Kasumi-1 (cell line): ENCODE measurements around the gene MARCKSL1.
"Not testable (repeated sequence)": the region's sequence is repeated elsewhere in the genome, so short reads cannot be mapped to it uniquely, and the experiment has no call there.

Experiments used
- DNase-seq, 2 experiments: peaks; one replicate each; lab custom pipeline; 2025; lab: John Stamatoyannopoulos, UW

Gene MARCKSL1

DNA sequence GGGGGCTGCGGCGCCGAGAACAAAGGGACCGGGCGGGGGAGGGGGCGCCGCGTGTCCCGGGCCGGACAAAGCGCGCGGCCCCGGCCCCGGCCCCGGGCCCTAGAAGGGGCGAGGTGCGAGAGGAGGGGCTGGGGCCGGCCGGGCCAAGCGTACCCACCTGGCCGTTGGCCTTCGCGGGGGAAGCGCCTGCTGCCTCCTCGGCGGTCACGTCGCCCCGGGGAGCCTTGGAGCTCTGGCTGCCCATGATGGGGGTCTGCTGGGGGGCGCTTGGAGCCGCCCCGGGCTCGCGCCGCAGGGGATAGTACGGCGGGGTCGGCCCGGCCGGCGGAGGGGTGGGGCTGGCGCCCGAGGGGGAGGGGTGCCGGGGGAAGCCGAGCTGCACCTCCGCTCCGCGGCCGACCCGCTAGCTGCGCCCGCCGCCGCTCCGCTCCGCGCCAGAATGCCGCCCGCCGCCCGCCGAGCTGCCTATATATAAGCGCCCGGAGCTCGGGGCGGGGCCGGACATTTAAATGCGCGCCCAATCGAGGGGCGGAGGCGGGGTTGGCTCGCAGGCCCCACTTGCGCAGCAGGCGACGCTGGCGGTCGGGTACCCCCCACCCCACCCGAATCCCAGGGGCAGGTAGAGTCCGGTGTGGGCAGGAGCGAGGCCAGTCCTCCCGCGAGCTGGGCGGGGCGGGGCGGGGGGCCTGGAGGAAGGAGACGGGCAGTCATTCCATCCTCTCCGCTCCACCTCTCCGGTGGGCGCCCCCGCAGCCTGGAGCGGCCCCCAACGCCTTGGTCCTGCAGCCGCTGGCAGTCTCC lies at the start of gene MARCKSL1:
MARCKSL1 (minus strand) TSS at position 444 of the 801 bp plus-strand sequence; CDS start at position 244, 200 bp downstream.
- peak; percentile 40 to 50 for DNase-seq

- no peak for DNase-seq
Measured at GRCh38 chr1:32380057-32380456, 44.0 kb upstream of the MARCKSL1 start.

- no peak for DNase-seq
Measured at GRCh38 chr1:32377541-32378220, 41.6 kb upstream of the MARCKSL1 start.

DNA sequence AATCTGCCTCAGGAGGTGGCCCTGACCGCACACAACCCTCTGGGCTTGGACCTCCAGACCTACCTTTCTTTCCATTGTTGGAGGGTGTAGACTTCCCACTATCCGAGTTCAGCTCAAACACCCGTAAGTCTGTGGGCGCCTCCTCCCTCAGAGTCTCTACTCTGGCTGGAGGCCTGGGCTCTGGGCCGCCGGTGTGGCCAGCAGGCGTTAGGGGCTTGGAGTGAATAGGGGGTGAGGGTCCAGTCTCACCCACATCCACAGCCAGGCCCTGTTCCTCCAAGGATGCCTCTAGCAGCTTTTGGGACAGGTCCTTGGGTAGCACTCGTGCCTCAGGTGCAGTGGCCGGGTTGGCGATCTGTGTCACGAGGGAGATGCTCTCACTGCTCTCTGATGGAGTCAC lies 40.2 kb upstream of the MARCKSL1 start:
- no peak for DNase-seq

DNA sequence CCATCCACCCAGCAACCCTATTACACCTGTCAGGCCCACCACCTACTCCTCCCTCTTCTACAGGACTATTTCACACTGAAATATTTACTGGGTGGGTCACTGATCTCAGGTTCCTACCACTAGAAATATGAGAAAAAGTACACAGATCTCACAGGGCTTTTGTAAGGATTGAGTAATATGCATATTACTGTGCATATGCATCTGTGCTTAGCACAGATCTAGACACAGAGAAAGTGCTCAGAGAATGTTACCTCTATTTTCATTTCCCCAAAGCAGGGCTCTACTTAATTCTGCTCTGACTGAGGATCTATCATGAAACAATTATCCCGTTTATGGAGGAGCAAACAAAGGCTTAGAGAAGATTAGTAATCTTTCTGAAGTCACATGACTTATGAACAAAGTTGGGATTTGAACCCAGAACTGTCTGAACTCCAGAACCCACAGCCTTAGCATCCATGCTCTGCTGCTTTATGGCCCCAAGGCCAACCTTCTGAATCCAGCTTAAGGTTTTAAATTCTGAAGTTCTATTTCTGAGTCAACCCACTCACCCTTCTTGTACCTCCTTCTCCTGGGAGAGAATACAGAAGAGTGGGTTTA lies 38.1 kb upstream of the MARCKSL1 start:
- no peak for DNase-seq

DNA sequence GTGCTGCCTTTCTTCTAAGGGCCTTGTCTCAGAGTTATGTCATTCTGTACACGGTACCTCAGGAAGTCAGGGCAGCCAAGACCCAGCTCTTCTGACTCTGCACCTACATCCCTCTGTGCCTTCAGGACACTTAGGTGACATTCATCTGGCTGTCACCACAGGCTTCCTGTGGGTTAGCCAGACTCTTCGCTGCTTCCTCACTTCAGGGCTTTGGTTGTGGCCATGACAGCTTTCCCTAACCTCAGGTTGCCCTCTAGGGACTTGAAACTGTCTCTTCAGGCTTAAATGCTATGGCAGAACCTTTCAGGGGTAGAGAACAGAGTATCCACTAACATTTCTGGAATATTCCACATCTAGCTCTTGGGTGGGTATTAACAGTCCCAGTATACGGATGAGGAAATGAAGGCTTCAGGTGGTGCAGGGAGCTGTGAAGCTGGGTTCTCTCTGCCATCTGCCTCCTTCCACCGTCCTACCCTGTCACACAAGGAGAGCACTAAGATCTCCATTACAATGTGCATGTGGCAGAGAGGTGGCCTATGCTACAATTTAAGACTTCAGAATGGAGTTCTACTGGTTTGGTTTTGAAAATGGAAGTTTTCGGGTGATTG lies 36.2 kb upstream of the MARCKSL1 start:
- DNase-seq = peak; percentile 84 to 87

DNA sequence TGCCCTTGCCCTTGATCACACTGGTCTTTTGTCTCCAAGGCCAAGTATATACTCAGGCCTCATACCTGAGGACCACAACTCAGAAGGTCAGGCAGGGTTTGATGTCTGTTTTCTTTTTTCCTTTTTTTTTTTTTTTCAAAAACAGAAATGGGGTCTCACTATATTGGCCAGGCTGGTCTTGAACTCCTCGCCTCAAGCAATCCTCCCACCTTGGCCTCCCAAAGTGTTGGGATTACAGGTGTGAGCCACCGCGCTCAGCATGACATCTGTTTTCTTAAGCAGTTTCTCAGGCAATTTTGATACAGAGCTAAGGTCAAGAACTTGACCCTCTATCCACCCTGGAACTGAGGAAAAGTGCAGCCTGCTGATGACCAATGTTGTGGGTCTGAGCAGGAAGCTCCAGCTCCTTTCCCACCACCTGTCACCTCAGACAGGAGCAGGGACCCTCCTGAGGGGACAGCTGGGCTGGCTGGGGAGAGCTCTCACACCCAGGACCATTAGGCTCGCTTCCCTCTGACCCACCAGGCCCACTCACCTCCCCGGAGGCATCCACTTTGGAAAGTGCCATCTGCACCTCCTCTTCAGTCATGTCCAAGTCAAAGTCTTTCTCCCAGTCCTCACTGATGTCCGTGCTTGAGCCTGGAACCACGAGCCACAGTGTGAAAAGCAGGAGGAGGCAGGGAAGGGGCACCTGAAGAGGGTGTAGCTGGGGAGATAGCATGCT lies 32.0 kb upstream of the MARCKSL1 start:
- DNase-seq = no peak

DNA sequence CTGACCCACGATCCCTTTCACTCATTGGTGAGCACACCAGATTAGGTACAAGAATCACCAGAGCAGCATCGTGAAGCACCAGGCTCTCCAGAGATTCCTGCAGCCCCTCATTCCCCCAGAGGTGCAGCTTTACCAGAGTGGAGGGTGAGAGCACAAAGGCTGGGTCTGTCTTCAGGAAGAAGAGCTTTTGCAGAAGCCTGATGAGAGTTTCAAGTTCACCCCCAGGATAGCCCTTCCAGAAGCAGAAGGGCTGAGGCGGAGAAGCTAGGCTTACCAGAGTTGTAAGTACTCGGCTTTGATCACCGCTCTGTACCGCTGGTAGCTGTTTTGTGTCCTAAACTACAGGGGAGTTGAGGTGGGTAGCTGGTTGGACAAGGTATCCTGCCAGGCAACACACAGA lies 29.4 kb upstream of the MARCKSL1 start:
- DNase-seq = no peak

DNA sequence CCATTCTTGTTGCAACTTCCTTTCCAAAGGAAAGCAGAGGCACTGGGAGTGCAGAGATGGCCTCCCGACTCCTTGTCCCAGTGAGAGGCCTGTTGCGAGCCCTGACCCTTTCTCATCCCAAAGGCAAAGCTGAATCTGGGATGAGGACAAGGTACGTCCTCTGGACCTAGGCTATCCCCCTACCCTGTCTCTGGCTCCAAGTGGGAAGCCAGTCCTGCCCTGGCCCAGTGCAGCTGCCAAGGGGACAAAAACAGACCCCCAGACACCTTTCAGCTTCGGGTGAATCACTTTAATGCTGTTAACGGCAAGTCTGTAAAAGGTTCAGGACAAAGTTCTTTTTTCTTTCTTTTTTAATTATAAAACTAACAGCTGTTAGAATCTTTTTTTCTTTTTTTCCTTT lies 28.8 kb upstream of the MARCKSL1 start:
- no peak for DNase-seq

DNA sequence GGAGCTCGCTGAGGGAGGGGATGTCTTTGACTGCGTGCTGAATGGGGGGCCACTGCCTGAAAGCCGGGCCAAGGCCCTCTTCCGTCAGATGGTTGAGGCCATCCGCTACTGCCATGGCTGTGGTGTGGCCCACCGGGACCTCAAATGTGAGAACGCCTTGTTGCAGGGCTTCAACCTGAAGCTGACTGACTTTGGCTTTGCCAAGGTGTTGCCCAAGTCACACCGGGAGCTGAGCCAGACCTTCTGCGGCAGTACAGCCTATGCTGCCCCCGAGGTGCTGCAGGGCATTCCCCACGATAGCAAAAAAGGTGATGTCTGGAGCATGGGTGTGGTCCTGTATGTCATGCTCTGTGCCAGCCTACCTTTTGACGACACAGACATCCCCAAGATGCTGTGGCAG lies 27.7 kb upstream of the MARCKSL1 start:
- no peak for DNase-seq

GRCh38 chr1:32362474-32363313 lies 26.7 kb upstream of the MARCKSL1 start, which contains the start of the genes FAM229A and TSSK3:
FAM229A (minus strand) TSS chr1:32362485; CDS start chr1:32362091, 394 bp downstream.
TSSK3 (plus strand) TSS chr1:32362539; CDS start chr1:32362702, 163 bp downstream.
- no peak for DNase-seq

GRCh38 chr1:32361674-32362473 lies 25.8 kb upstream of the MARCKSL1 start:
- no peak for DNase-seq

GRCh38 chr1:32361308-32361673 lies 25.3 kb upstream of the MARCKSL1 start:
- no peak for DNase-seq

DNA sequence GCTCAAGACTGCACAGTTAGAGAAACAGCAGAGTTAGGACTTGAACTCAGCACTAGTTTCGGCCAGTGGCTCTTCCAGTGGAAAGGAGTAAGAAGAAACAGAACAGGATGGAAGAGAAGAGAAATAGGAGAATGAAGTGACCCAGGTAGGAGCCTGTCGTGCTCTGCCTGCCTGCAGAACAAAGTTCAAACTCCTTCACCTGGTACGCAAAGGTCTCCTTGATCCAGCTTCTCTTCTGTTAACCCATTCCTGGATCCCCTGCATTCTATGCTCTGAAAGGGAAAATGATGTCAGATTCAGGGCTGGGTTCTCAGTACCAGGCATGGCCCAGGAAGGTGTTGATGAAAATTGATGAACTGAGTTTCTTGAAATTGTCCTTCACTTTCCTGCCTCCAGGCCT lies 22.4 kb upstream of the MARCKSL1 start:
- DNase-seq = no peak

DNA sequence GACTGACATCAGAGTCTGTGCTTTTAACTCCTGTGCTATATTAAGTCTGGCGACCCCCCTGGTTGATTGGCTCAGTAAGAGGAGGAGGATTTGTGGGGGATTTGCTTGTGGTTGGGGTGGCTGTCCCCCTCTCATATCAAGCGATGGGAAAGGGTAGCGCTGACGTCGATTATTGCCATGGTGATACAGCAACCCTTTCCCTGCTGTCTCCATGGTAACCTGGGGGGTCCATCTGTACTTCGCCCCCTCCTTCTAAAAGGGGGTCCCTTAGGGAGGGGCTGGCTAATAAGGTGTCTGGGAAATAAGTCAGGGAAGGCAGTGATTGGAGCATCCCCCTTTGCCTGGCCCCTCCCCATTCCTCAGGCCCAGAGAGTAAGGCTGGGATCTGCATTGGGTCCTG lies 21.6 kb upstream of the MARCKSL1 start:
- DNase-seq = no peak

DNA sequence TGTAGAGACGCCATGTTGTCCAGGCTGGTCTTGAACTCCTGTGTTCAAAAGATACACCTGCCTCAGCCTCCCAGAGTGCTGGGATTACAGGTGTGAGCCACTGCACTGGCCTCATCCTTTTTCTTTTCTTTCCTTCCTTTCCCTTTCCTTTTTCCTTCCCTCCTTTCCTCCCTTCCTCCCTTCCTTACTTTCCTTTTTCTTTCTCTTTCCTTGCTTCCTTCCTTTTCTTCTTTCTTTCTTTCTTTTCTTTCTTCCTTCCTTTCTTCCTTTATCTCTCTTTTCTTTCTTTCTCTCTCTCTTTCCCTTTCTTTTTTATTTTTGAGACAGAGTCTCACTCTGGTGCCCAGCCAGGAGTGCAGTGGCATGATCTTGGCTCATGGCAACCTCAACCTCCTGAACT lies 20.4 kb upstream of the MARCKSL1 start:
- no peak for DNase-seq

GRCh38 chr1:32355778-32356177 lies 19.7 kb upstream of the MARCKSL1 start:
- DNase-seq = not testable (repeated sequence)

DNA sequence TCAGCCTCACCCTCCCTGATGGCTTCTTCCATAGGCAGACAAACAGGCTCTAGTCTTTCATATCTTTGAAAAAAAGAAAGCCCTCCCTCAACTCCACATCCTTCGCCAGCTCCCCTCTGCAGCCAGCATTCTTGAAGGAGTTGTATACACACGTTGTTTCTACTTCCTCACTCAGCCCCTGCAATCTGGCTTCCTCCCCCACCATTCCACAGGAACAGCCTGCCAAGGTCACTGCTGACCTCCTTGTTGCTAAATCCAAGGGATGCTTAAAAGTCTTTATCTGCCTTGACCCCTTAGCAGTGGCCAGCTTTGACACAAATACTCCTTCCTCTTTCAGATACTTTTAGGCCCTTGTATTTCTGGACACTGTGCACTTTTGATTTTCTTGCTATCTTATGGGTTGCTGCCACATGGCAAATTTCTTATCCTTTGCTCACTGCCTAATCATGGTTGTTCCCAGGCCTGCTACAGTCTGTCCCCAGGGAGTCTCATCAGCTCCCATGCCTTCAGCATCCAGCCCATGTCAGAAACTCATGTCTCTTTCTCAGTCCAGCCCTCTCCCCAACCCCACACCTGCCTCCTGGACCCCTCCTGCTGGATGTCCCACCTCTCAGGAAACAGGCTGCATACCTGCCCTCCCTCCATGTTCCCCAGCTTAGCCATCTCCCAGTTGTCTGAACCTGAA lies 18.0 kb upstream of the MARCKSL1 start:
- DNase-seq = no peak

DNA sequence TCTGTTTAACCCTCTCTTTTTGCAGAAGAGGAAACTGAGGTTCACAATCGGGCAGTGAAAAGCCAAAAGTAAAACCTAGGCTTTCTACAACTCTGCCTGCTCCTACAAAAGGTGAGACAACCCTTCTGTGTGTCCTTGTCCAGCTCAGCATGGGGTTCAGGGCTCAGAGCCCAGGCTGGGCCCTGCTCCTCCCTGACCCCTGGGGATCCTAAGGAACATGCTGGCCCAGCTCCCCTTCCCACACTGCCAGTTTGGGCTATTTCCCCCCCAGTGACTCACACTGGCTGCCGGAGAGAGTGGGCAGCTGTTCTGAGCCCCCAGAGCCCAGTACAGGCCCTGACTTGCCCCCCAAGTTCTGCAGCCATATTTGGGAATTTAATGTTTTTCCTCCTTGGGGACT lies 17.4 kb upstream of the MARCKSL1 start:
- DNase-seq = no peak
